Parathyroid adenoma (tissue), 2 donors: ENCODE data around the gene CERS4.
"Not testable (repeated sequence)": the region's sequence is repeated elsewhere in the genome, so short reads cannot be mapped to it uniquely, and the experiment has no call there.

Source experiments
- H2AFZ ChIP-seq: fragments of 300-600 bp; sonication (generic); one replicate; pipeline ENCODE4 v1.7.0; 2017; ENCODE audit warnings: antibody characterized with exemption, mild to moderate bottlenecking
- H3K27ac ChIP-seq: fragments of 300-600 bp; sonication (generic); one replicate; pipeline ENCODE4 v1.7.0; 2017
- H3K27me3 ChIP-seq: fragments of 300-600 bp; sonication (generic); one replicate; pipeline ENCODE4 v1.7.0; 2017; ENCODE audit warnings: low read length; ENCODE audit not compliant: control insufficient read depth, insufficient read depth
- H3K36me3 ChIP-seq: fragments of 300-600 bp; sonication (generic); one replicate; pipeline ENCODE4 v1.7.0; 2017; ENCODE audit warnings: low read length; ENCODE audit not compliant: control insufficient read depth, insufficient read depth
- H3K4me1 ChIP-seq: fragments of 300-600 bp; sonication (generic); one replicate; pipeline ENCODE4 v1.7.0; 2017; ENCODE audit warnings: control low read depth
- H3K4me2 ChIP-seq: fragments of 300-600 bp; sonication (generic); one replicate; pipeline ENCODE4 v1.7.0; 2017; ENCODE audit warnings: low read length
- H3K4me3 ChIP-seq: fragments of 300-600 bp; sonication (generic); one replicate; pipeline ENCODE4 v1.7.0; 2017; ENCODE audit warnings: low read depth, low read length
- H3K79me2 ChIP-seq: fragments of 300-600 bp; sonication (generic); one replicate; pipeline ENCODE4 v1.7.0; 2017; ENCODE audit warnings: control low read depth
- H3K9ac ChIP-seq: fragments of 300-600 bp; sonication (generic); one replicate; pipeline ENCODE4 v1.7.0; 2017; ENCODE audit warnings: mild to moderate bottlenecking
- H3K9me3 ChIP-seq: fragments of 300-600 bp; sonication (generic); one replicate; pipeline ENCODE4 v1.7.0; 2017; ENCODE audit warnings: low read length; ENCODE audit not compliant: control insufficient read depth
- TF ChIP-seq, protein P1 (sequence below): fragments of 300-600 bp; sonication (generic); IDR thresholded peaks from one replicate; pipeline ENCODE4 v1.7.0; 2017; ENCODE audit warnings: antibody characterized with exemption, mild to moderate bottlenecking
- donor health status: primary hyperparathyroidism.

Gene CERS4

DNA sequence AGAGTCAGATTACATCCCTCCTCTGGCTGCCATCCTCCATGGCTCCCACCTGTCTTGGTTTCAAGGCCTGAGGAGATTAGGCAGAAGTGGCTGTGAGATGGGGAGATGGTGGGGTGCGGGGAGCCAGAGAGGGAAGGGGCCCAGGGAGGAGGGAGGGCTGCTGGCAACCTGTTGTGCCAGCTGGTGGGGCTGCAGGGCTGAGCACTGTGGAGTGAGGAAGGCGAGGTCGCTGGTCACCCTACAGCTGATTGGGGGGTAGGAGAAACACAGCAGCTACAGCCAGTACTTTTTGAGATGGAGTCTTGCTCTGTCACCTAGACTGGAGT lies 50.7 kb downstream of the CERS4 start:
- H3K9ac ChIP-seq, result no peak overlapping the region
- H3K4me3 ChIP-seq, result no peak overlapping the region
- TF ChIP-seq, protein P1, sequence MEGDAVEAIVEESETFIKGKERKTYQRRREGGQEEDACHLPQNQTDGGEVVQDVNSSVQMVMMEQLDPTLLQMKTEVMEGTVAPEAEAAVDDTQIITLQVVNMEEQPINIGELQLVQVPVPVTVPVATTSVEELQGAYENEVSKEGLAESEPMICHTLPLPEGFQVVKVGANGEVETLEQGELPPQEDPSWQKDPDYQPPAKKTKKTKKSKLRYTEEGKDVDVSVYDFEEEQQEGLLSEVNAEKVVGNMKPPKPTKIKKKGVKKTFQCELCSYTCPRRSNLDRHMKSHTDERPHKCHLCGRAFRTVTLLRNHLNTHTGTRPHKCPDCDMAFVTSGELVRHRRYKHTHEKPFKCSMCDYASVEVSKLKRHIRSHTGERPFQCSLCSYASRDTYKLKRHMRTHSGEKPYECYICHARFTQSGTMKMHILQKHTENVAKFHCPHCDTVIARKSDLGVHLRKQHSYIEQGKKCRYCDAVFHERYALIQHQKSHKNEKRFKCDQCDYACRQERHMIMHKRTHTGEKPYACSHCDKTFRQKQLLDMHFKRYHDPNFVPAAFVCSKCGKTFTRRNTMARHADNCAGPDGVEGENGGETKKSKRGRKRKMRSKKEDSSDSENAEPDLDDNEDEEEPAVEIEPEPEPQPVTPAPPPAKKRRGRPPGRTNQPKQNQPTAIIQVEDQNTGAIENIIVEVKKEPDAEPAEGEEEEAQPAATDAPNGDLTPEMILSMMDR, result no peak
- no peaks in the 10 kb centered on the region for H3K9me3 ChIP-seq
- no peak overlapping the region for H2AFZ ChIP-seq
- H3K27ac ChIP-seq, result no peak overlapping the region
- no peak overlapping the region for H3K4me2 ChIP-seq
- no peaks in the 10 kb centered on the region for H3K79me2 ChIP-seq
- H3K4me1 ChIP-seq, result no peaks in the 10 kb centered on the region
- no peaks in the 10 kb centered on the region for H3K27me3 ChIP-seq
- no peaks in the 10 kb centered on the region for H3K36me3 ChIP-seq

DNA sequence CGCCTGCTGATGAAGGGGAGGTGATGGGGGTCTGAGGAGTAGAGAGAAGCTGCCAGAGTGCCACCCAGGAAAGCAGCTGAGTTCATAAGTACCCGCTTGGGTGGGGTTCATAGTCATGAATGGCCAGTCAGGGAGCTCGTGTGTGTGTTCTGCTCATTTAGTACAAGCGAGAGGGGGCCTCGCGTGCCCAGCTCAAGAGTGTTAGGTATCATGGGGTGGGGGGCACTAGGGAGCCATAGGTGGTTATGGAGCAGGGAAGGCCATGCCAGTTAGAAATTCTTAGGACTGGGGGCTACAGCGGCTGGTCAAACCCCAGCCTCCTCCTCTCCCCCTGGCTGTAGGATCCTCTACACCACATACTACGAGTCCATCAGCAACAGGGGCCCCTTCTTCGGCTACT lies 52.2 kb downstream of the CERS4 start:
- H2AFZ ChIP-seq, result no peak overlapping the region
- TF ChIP-seq, protein P1, result no peak
- no peak overlapping the region for H3K4me3 ChIP-seq
- no peak overlapping the region for H3K4me2 ChIP-seq
- H3K4me1 ChIP-seq, result no peaks in the 10 kb centered on the region
- H3K9ac ChIP-seq, result no peak overlapping the region
- H3K27me3 ChIP-seq, result no peaks in the 10 kb centered on the region
- H3K9me3 ChIP-seq, result no peaks in the 10 kb centered on the region
- H3K27ac ChIP-seq, result no peak overlapping the region
- no peaks in the 10 kb centered on the region for H3K36me3 ChIP-seq
- no peaks in the 10 kb centered on the region for H3K79me2 ChIP-seq

DNA sequence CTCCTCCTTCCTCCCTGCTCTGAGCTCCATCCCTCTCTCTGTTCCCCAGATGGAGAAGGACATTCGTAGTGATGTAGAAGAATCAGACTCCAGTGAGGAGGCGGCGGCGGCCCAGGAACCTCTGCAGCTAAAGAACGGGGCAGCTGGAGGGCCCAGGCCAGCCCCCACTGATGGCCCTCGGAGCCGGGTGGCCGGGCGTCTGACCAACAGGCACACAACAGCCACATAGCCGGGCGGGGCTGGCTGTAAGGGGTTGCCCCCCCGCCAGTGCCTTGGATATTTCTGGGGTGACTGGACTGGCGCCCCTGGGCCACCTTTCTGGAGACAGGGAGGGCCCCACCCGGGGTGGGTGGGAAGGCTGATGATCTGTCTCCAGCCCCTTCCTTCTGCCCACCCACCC lies 52.7 kb downstream of the CERS4 start:
- no peaks in the 10 kb centered on the region for H3K4me1 ChIP-seq
- TF ChIP-seq, protein P1, result no peak
- H3K79me2 ChIP-seq, result no peaks in the 10 kb centered on the region
- no peak overlapping the region for H2AFZ ChIP-seq
- H3K4me2 ChIP-seq, result no peak overlapping the region
- H3K4me3 ChIP-seq, result no peak overlapping the region
- no peaks in the 10 kb centered on the region for H3K9me3 ChIP-seq
- no peak overlapping the region for H3K27ac ChIP-seq
- H3K36me3 ChIP-seq, result no peaks in the 10 kb centered on the region
- H3K27me3 ChIP-seq, result no peaks in the 10 kb centered on the region
- no peak overlapping the region for H3K9ac ChIP-seq

DNA sequence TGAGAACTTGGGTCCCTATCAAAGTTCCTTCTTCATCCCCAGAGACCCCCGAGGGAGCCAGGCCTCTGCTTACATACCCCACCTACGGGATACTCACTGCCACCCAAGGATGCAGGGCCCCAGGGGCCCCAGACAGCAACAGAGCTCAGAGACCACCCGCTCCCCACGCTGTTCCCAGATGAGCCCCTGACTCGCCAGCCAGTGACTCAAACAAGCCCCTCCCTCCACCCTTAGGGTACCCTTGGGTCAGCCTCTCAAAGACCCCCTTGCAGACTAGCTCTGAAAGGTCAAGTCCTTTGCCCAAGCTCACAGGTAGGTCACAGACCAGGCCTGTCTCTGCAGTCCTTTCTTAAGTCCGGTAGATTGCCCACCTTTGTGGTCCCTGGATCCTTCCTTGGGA lies 53.3 kb downstream of the CERS4 start:
- Histone ChIP-seq H3K9me3 (no peaks in the 10 kb centered on the region), H3K4me2 (no peak overlapping the region), H2AFZ (no peak overlapping the region), H3K27me3 (no peaks in the 10 kb centered on the region), H3K27ac (no peak overlapping the region), H3K36me3 (no peaks in the 10 kb centered on the region), H3K79me2 (no peaks in the 10 kb centered on the region), H3K4me1 (no peaks in the 10 kb centered on the region), H3K9ac (no peak overlapping the region), H3K4me3 (no peak overlapping the region)
- TF ChIP-seq, protein P1, result no peak

- H3K79me2 ChIP-seq, H3K27ac ChIP-seq: not testable (repeated sequence)
These were observed 55.1 kb downstream of the CERS4 start for GRCh38 chr19:8264248-8264647.

More at GRCh38 chr19:8264248-8264647, 55.1 kb downstream of the CERS4 start:
- not testable (repeated sequence) for H3K9ac ChIP-seq, H3K9me3 ChIP-seq, H3K27me3 ChIP-seq, H3K4me3 ChIP-seq, H3K36me3 ChIP-seq, H3K4me2 ChIP-seq, H3K4me1 ChIP-seq, H2AFZ ChIP-seq
